Mammary epithelial cell (primary cell): ENCODE data around the gene RASA4B.

Experiments
- EZH2 ChIP-seq: IDR thresholded peaks from 2 replicates; pipeline ENCODE4 v1.6.1; 2012; ENCODE audit warnings: low read length, inconsistent platforms, borderline replicate concordance
- TF ChIP-seq, protein P1 (sequence below), 2 donors: IDR thresholded peaks in 1 of 2; conservative IDR thresholded peaks in 1 of 2; 2 replicates each; pipeline ENCODE4 v1.5.1; 2011 to 2012; ENCODE audit warnings: inconsistent platforms in 2 of 2, low read length in 2 of 2, mild to moderate bottlenecking in 2 of 2, control low read depth in 1 of 2, low read depth in 1 of 2; ENCODE audit not compliant: insufficient read depth in 1 of 2; ENCODE audit errors: extremely low read depth in 1 of 2

DNA sequence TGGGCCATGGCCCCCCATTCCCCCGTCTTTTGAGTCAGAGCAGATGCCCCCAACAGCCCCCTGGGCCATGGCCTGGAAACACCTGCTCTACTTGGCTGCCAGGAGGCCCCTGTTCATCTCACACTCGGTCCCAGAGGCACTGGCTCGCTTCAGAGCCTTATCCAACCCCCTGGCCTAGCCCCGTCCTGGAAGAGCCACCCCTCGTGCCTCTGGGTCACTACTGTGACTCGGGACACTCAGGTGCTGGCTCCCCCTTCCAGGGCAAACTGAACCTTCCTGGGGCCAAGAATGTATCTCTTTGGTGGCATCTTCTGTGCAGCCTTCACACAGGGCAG lies 45.8 kb downstream of the RASA4B start:
- TF ChIP-seq, protein P1, sequence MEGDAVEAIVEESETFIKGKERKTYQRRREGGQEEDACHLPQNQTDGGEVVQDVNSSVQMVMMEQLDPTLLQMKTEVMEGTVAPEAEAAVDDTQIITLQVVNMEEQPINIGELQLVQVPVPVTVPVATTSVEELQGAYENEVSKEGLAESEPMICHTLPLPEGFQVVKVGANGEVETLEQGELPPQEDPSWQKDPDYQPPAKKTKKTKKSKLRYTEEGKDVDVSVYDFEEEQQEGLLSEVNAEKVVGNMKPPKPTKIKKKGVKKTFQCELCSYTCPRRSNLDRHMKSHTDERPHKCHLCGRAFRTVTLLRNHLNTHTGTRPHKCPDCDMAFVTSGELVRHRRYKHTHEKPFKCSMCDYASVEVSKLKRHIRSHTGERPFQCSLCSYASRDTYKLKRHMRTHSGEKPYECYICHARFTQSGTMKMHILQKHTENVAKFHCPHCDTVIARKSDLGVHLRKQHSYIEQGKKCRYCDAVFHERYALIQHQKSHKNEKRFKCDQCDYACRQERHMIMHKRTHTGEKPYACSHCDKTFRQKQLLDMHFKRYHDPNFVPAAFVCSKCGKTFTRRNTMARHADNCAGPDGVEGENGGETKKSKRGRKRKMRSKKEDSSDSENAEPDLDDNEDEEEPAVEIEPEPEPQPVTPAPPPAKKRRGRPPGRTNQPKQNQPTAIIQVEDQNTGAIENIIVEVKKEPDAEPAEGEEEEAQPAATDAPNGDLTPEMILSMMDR (conservative IDR thresholded peaks at IDR 0.05 in 1 of 2, IDR thresholded peaks at IDR 0.05 in 1 of 2; ENCODE audit: extremely low read depth in 1 of 2, insufficient read depth in 1 of 2, low read depth in 1 of 2, low read length in 2 of 2): no peak
- TF ChIP-seq EZH2: no peak
